Measurements from ENCODE around the gene SMAP2. TPM values are rescaled to one million over a fixed set of nuclear protein-coding genes. Genes with fewer than 3 reads are reported as not detected.

SMAP2 gene
- total RNA-seq, 4 donors from 2014 or later: 14.9 to 121 (median 47.5) TPM

GRCh38 chr1:40392221-40392620 lies 18.7 kb downstream of the SMAP2 start:
- H3K9me3 ChIP-seq: no peaks in the 10 kb centered on the region
- no peak overlapping the region for H3K4me3 ChIP-seq
- ATAC-seq (peak; percentile 66 to 74), DNase-seq (peak in 1 of 2 donors; percentile 75)
- in situ Hi-C loops (cut with MboI; ENCODE audit: low sequenced_read_pairs in 4 of 4): no loop called here
- H3K36me3 ChIP-seq: no peaks in the 10 kb centered on the region
- H3K27ac ChIP-seq: peak overlapping the region; percentile 77 to 90 (median 84)
- H3K4me1 ChIP-seq: peaks cover 36 to 38% of the 10 kb centered on the region in 2 donors
- TF ChIP-seq POLR2A (IDR thresholded peaks at IDR 0.05): no peak
- no peak for TF ChIP-seq CTCF (IDR thresholded peaks at IDR 0.05 in 4 of 5, conservative IDR thresholded peaks at IDR 0.05 in 1 of 5)
- H3K27me3 ChIP-seq: no peaks in the 10 kb centered on the region
- intact Hi-C loops (cut with DNase I; ENCODE audit: low total_unique reads): loop anchor here (5.0 kb wide), 3 partner anchors 135 to 355 kb away; partner anchors contain the start of genes RLF and ZMPSTE24

GRCh38 chr1:40393173-40393572 lies 19.6 kb downstream of the SMAP2 start:
- Histone ChIP-seq H3K27me3 (no peaks in the 10 kb centered on the region), H3K27ac (peak overlapping the region in 1 of 4 donors; percentile 83), H3K4me1 (peaks cover 36 to 43% of the 10 kb centered on the region in 2 donors), H3K9me3 (no peaks in the 10 kb centered on the region), H3K36me3 (no peaks in the 10 kb centered on the region), H3K4me3 (no peak overlapping the region)
- intact Hi-C loops (cut with DNase I; ENCODE audit: low total_unique reads) (loop anchor here (5.0 kb wide), 3 partner anchors 136 to 356 kb away; partner anchors contain the start of genes RLF and ZMPSTE24), in situ Hi-C loops (cut with MboI; ENCODE audit: low sequenced_read_pairs in 4 of 4) (no loop called here)
- TF ChIP-seq POLR2A (IDR thresholded peaks at IDR 0.05) (no peak), CTCF (IDR thresholded peaks at IDR 0.05 in 4 of 5, conservative IDR thresholded peaks at IDR 0.05 in 1 of 5) (no peak)
- ATAC-seq (no peak), DNase-seq (no peak)

GRCh38 chr1:40394491-40395172 lies 21.1 kb downstream of the SMAP2 start:
- no peaks in the 10 kb centered on the region for H3K9me3 ChIP-seq
- no peak overlapping the region for H3K4me3 ChIP-seq
- no peaks in the 10 kb centered on the region for H3K27me3 ChIP-seq
- H3K36me3 ChIP-seq: no peaks in the 10 kb centered on the region
- in situ Hi-C loops (cut with MboI; ENCODE audit: low sequenced_read_pairs in 4 of 4): no loop called here
- TF ChIP-seq CTCF (IDR thresholded peaks at IDR 0.05 in 4 of 5, conservative IDR thresholded peaks at IDR 0.05 in 1 of 5): no peak
- TF ChIP-seq POLR2A (IDR thresholded peaks at IDR 0.05): no peak
- DNase-seq (no peak), ATAC-seq (no peak)
- H3K4me1 ChIP-seq: peaks cover 28 to 40% of the 10 kb centered on the region in 2 donors
- peak overlapping the region in 2 of 4 donors; percentile 15 to 27 for H3K27ac ChIP-seq
- intact Hi-C loops (cut with DNase I; ENCODE audit: low total_unique reads): loop anchor here (5.0 kb wide), 3 partner anchors 137 to 357 kb away; partner anchors contain the start of genes RLF and ZMPSTE24

GRCh38 chr1:40395190-40396175 lies 22.0 kb downstream of the SMAP2 start:
- no peaks in the 10 kb centered on the region for H3K27me3 ChIP-seq

More at GRCh38 chr1:40395190-40396175, 22.0 kb downstream of the SMAP2 start:
- Histone ChIP-seq H3K9me3 (no peaks in the 10 kb centered on the region), H3K4me3 (no peak overlapping the region), H3K36me3 (no peaks in the 10 kb centered on the region), H3K4me1 (peaks cover 22 to 33% of the 10 kb centered on the region in 2 donors), H3K27ac (peak overlapping the region; percentile 0 to 49 (median 28))
- intact Hi-C loops (cut with DNase I; ENCODE audit: low total_unique reads): no loop called here
- TF ChIP-seq POLR2A (IDR thresholded peaks at IDR 0.05): no peak
- no peak for TF ChIP-seq CTCF (IDR thresholded peaks at IDR 0.05 in 4 of 5, conservative IDR thresholded peaks at IDR 0.05 in 1 of 5)
- in situ Hi-C loops (cut with MboI; ENCODE audit: low sequenced_read_pairs in 4 of 4): no loop called here
- ATAC-seq (no peak), DNase-seq (no peak)

All from gastrocnemius medialis (tissue), 4 donors.